NCI-H2107 treated with DMSO at 0.1 percent for 48 hours (cell line): Measurements from ENCODE around the gene CCDC120.

Source experiments
- DNase-seq: peaks from one replicate; lab custom pipeline; 2025; ENCODE audit not compliant: unreplicated experiment; lab: John Stamatoyannopoulos, UW

Gene CCDC120

GRCh38 chrX:49058794-49059193, at the start of gene CCDC120:
Gene CCDC120, plus strand, starts transcription at chrX:49058999. Its CDS starts 3,043 bp downstream, at chrX:49062042.
- DNase-seq: no peak

- DNase-seq: no peak
Observed at GRCh38 chrX:49019050-49019449, 39.7 kb upstream of the CCDC120 start.

- no peak for DNase-seq
Observed at GRCh38 chrX:49019599-49020249, 39.1 kb upstream of the CCDC120 start.

- DNase-seq: no peak
Observed at GRCh38 chrX:49029876-49030275, 28.9 kb upstream of the CCDC120 start.

GRCh38 chrX:49030283-49030682, 28.5 kb upstream of the CCDC120 start:
- DNase-seq: no peak

GRCh38 chrX:49037883-49038475, 20.8 kb upstream of the CCDC120 start:
- no peak for DNase-seq

- DNase-seq: peak; percentile 83
Observed at GRCh38 chrX:49039598-49040375, 19.0 kb upstream of the CCDC120 start.

- no peak for DNase-seq
Observed at GRCh38 chrX:49040376-49040955, 18.3 kb upstream of the CCDC120 start.

GRCh38 chrX:49041744-49042580, 16.8 kb upstream of the CCDC120 start:
- DNase-seq: no peak

GRCh38 chrX:49042581-49043219, 16.1 kb upstream of the CCDC120 start:
- no peak for DNase-seq

GRCh38 chrX:49043220-49043986, 15.4 kb upstream of the CCDC120 start, which contains the start of gene TFE3:
Gene TFE3, minus strand, starts transcription at chrX:49043357. Its CDS starts 131 bp downstream, at chrX:49043226.
- peak; percentile 99 for DNase-seq

GRCh38 chrX:49043987-49044281, 14.9 kb upstream of the CCDC120 start:
- DNase-seq: no peak

- peak; percentile 71 for DNase-seq
Observed at GRCh38 chrX:49053223-49054072, 5.4 kb upstream of the CCDC120 start.

- DNase-seq: no peak
Observed at GRCh38 chrX:49054073-49054762, 4.6 kb upstream of the CCDC120 start.

GRCh38 chrX:49059201-49059600, 402 bp downstream of the CCDC120 start:
- no peak for DNase-seq

GRCh38 chrX:49059681-49060085, 884 bp downstream of the CCDC120 start:
- DNase-seq: no peak

GRCh38 chrX:49060914-49061313, 2.1 kb downstream of the CCDC120 start:
- DNase-seq: no peak

- DNase-seq: no peak
Observed at GRCh38 chrX:49061490-49061889, 2.7 kb downstream of the CCDC120 start.
